GM23338 (cell line): ENCODE results near the gene HOXB5.

Experiments
- CREB1 ChIP-seq: fragments of 250-450 bp; sonication (Bioruptor Pico); IDR thresholded peaks from 2 replicates; pipeline ENCODE4 v1.5.0; 2020; ENCODE audit warnings: low read depth, mild to moderate bottlenecking, moderate library complexity
- CTCF ChIP-seq, 2 experiments: fragments of 200-600 bp in 1 of 2; sonication (generic) in 1 of 2; conservative IDR thresholded peaks; 2 replicates each; pipeline versions ENCODE4 v1.5.1 to v1.6.1; 2016 to 2017; ENCODE audit warnings: antibody characterized with exemption in 2 of 2, low read depth in 2 of 2, mild to moderate bottlenecking in 2 of 2, moderate library complexity in 1 of 2
- EZH2 ChIP-seq: fragments of 200-600 bp; sonication (generic); IDR thresholded peaks from one replicate; pipeline ENCODE4 v1.8.0; 2017; ENCODE audit warnings: antibody characterized with exemption, mild to moderate bottlenecking, low read depth; ENCODE audit not compliant: unreplicated experiment
- POLR2AphosphoS5 ChIP-seq: IDR thresholded peaks from 2 replicates; pipeline ENCODE4 v1.6.1; 2016; ENCODE audit warnings: antibody characterized with exemption, low read depth
- ZNF462 ChIP-seq: fragments of 250-450 bp; sonication (Bioruptor Pico); IDR thresholded peaks from 2 replicates; pipeline ENCODE4 v1.5.0; 2020; ENCODE audit warnings: mild to moderate bottlenecking, moderate library complexity

DNA sequence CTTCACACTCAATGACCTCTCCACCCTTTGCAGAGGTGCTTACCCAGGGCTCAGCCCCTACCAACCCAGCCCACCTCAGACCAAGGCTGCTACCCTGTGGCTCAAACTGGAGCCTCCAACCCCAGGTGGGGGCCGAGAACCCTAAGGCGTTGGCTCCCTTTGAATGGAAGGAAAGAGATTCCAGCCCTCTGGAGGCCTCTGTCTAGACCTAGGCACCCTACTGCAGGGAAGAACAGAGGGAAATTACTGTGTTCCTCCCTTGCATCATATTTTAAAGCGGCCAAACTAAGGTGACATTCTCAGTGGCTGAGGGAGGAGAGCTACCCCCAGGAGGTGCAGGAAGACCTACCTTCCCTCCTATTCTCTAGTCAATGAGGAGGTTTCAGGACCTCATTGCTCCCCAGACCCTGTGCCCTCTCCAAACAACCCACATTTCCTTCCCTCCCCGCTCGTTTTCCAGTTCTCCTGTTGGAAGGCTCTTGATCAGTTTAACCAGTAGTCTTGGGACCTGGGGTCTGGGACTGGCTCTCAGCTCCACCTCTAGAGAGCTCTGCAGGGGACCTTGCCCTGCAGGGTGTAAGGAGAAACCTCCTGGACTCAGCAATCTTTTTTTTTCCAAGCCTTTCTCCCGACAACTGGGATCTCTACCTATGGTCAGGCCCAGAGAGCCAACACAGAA is 27.0 kb upstream of the HOXB5 start:
- TF ChIP-seq POLR2AphosphoS5 (no peak), ZNF462 (CRISPR knock-in tag) (no peak), CREB1 (no peak), EZH2 (no peak), CTCF (conservative IDR thresholded peaks at IDR 0.05; ENCODE audit: low read depth in 2 of 2) (no peak)
